Measurements from ENCODE around the gene MAP4K4.

The MAP4K4 gene

DNA sequence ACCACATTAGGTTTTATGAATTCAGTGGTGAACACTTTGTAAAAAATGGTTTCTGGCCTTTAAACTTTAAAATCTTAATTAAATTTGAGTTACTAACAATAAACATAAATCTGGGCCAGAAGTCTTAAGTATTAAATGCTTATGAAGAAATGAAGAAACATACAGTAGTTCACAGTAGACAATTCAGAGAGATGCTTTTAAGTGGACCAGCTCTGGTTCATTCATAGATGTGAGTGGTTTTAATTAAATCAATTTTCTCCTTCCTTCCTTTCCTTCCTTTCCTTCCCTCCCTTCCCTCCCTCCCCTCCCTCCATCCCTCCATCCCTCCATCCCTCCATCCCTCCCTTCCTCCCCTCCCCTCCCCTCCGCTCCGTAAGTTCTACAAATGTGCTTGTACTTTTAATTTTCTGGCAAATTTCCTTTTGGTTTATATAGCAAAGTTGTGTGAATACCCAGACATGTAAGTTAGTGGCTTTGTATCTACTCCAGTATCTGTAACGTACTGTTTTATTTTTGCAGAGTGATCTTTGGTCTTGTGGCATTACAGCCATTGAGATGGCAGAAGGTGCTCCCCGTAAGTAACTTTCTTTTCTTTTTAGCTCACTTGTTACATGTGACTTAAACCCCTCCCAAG, 136.5 kb downstream of the MAP4K4 start:
- DNase-seq = no peak

DNA sequence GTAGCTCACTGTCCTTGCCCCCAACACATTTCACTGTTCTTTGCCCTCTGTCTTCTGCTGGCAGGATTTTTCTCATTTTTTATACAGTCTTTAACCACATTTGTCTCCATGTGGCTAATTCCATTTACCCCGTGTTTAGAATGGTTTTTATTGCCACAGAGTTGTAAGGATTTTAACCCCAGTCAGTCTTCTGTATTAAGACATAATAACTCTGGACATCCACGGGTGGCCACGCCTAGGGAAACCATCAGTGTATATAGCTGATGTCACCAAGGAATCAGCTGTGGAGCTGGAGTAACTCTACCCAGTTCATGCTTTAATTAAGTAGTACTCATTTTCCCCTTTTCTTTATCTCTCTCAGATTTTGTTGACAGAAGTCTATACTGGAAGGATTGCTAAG, 139.8 kb downstream of the MAP4K4 start:
- no peak for DNase-seq

DNA sequence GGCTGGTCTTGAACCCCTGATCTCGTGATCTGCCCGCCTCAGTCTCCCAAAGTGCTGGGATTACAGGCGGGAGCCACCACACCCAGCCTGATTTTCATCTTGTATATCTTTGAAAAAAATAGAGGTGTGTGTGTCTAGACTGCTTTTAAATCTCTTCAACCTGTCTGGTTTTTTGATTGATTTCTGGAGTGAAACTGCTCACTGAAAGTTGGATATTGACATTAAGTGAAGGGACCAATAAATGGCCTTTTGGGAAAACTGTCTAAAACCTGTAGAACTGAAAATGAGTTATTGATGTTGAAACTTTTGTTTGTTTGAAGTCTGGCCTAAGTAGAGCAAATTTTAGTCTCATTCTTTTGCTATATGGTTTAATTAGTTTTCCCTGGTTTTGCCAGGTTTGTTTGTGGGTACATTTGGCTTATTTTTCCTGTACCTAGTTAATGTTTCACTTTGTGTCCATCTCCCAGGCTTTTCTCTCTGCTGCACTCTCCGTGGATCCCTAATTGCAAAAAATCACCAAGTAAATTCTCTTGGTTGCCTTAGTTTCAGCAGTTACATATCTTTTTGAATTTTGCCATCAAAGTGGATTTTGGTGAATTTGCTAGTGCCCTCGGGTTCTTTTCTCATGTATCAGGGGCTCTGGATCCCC, 144.3 kb downstream of the MAP4K4 start:
- DNase-seq = no peak

DNA sequence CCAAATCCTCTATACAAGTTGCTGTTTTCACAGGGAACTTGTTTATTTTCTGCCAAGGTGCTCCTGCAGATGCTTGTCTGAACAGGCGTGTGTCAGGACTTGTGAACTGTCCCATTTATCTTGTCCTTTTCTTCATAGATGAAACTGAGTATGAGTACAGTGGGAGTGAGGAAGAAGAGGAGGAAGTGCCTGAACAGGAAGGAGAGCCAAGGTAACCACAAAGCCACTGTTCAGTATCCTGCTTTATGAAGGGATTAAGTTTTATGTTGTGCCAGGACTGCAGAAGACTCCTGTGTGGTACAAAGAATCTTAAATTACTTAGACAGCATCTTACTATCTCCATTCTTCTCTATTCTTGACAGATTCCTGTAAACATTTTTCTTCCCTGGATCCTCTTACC, 145.0 kb downstream of the MAP4K4 start:
- DNase-seq = no peak

DNA sequence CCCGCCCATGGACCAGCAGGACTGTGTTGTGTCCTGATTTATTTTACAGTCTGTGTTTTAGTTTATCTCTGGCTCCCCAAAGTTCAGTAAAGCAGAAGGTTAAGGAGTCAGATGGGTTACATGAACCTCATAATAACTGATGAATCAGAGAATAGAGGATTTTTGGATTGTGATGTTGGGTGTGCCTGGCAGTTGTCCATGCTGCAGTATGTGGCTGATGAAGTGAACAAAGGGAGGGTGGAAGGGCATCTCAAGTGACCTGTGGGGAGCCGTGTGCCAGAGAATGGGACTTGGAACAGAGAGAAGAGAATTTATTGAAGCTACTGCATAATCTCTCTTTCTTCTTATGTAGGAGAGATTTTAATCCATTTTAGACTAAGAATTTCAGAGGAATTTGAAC, 145.5 kb downstream of the MAP4K4 start:
- DNase-seq = peak in 1 of 56 donors; percentile 21

DNA sequence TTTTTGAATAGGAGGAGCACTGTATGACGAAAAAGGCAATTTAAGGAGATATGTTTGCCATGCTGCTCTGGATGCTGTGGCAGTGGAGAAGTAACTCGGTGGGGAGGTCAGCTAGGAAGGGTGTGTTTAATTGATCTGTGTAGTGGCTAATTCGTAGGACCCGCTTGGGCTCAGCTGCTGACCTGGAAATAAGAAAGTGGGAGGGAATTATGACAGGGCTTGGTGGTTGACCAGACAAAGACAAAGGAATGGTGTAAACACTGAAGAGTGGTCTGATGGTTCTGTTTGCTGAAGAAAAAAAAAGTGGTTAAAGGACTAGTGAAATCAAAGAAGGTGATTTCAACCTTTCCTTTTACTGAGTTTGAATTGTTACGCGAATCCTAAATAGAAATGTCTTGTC, 146.0 kb downstream of the MAP4K4 start:
- no peak for DNase-seq

DNA sequence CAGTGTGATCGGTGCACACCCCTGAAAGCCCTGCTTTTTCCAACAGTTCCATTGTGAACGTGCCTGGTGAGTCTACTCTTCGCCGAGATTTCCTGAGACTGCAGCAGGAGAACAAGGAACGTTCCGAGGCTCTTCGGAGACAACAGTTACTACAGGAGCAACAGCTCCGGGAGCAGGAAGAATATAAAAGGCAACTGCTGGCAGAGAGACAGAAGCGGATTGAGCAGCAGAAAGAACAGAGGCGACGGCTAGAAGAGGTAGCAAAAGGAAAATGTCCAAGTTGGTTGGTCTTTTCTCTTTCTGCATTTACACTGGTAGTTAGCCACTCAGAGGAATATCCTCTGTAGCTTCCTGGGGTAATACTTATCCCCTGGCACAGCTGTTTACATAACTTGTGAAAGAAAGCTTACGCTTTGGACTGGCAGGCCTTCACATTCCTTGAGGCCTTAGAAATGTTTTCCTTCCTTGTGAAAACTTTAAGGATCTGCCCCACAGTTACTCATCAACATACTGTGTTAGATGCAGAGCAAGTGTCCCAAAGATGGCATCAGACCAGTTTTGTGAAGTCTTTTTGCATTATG, 146.6 kb downstream of the MAP4K4 start:
- no peak for DNase-seq

DNA sequence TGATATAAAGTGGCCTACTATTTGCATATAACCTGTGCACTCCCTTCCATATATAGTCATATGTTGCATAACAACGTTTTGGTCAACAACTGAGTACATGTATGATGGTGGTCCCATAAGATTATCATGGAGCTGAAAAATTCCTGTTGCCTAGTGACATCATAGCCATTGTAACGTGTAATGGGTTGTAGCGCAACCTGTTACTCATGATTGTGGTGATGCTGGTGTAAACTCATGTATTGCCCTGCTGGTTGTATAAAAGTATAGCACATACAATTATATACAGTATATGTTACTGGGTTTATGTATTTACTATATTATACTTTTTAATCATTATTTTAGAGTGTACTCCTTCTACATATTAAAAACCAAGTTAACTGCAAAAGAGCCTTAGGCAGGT, 149.5 kb downstream of the MAP4K4 start:
- DNase-seq = no peak

DNA sequence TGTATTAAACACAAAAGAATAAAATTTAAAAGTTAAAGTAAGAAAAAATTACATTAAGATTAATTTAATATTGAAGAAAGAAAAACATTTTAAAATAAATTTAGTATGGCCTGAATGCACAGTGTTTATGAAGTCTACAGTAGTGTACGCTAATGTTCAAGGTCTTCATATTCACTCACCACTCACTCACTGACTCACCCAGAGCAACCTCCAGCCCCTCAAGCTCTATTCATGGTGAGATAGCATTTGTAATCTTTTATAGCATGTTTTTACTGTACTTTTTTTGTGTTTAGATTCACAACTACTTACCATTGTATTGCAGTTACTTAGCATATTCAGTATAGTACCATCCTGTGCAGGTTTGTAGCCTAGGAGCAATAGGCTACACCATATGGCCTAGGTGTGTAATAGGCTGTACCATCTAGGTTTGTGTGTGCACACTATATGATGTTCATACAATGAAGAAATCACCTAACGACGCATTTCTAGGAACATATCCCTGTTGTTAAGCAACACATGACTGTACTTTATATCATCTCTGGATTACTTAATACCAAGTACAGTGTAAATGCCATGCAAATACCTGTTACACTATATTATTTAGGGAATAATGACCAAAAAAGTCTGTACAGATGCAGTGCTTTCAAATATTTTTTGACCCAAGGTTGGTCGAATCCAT, 150.3 kb downstream of the MAP4K4 start:
- no peak for DNase-seq

DNA sequence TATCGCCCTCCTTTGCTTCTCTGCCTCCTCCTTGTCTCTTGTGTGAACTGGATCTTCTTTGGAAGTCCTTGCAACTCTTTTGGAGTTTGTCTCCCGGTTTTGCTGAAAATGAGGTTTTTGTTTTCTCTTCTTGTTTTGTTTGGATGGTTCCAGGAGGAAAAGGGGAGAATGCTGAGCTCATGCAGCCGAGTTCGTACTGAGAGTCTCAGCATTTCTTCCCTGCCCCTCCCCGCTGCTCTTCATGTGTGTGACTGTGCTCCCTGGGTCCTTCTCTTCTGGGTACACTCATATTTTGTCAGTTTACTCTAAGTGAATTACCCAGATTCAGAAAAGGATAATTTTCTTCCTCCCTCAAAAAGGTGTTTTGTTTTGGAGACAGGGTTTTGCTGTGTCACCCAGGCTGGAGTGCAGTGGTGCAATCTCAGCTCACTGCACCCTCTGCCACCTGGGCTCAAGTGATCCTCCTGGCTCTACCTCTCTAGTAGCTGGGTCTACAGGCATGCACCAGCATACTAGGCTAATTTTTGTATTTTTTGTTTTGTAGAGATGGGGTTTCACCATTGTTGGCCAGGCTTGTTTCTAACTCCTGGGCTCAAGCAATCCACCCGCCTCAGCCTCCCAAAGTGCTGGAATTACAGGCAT, 151.4 kb downstream of the MAP4K4 start:
- no peak for DNase-seq

DNA sequence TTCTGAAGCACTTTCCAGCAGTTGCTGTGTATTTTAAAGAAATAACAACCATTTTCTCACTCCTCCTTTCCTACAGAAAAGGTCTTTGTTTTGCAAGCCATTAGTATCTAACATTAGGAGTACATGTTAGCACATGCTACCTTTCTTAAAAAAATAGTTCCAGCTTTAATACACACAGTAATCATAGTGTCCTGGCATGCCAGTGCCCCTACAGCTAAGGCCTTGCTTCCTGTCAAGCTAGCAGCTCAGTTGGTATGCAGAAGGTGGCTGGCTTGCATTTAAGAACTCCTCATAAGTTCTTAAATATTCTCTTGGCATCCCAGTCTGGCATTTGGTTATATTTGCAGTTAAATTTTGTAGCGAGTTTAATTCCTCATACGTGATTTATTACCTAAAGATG, 152.9 kb downstream of the MAP4K4 start:
- no peak for DNase-seq

DNA sequence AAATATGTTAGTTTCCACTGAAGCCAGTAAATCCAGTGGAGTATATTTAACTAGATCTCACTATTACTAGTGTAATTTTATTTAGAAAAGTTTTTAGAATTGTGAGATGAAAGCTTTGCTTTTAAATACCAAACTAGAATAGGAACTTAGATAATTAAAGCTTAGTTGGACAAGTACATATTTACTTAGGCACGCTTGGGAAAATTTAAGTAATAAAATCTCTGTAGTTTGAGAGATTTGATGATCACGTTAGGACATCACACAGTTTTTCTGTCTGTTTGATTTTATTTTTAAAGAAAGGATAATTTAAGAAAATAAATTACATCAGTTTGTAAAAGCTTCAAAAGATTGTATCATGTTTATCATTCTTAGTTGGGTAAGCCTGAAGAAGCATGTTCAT, 153.5 kb downstream of the MAP4K4 start:
- no peak for DNase-seq

DNA sequence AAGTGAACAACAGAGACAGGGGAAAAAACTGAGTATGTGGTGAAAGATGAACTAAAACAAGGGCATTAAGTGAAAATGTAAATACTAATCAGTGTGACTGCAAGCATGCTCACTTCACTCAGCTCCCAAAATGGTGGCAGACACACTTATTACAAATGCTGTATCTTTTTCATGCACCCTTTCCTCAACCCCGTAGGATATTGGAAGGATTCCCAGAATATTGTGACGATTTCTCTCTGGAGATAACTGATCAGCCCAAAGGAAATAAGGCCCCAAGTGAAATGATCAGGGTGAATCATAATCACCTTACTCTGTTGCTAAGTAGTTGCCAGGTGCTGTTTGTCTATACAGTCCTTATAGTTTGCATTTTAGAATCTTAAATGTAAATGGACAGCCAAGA, 155.3 kb downstream of the MAP4K4 start:
- DNase-seq = no peak

DNA sequence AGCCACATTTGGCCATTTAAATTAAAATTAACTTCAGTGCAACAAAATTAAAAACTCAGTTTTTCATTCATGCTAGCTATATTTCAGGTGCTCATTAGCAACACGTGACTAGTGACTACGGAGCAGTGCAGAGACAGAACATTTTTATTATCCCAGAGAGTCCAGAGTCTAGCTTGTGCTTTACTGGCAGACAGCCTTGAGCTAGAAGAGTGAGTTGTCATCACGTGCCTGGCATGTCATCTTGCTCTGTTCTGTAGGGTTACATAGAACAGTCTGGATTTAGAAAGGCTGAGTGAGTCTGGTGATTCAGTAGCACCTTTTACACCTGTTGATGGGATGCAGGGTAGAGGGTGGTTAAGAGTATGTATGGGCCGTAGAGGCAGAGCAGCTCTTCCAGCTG, 157.4 kb downstream of the MAP4K4 start:
- DNase-seq = no peak

DNA sequence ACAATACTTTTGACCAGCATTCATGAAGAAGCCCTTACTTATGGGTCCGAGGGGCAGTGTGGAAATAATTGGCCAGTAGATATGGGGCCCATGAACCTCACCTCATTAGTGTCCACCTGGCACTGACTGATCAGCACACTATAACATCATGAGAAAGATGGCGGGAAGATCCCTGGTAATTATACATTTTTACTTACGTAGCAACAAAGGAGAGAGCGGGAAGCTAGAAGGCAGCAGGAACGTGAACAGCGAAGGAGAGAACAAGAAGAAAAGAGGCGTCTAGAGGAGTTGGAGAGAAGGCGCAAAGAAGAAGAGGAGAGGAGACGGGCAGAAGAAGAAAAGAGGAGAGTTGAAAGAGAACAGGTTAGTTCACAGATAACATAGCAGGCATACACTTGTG, 158.3 kb downstream of the MAP4K4 start:
- no peak for DNase-seq

DNA sequence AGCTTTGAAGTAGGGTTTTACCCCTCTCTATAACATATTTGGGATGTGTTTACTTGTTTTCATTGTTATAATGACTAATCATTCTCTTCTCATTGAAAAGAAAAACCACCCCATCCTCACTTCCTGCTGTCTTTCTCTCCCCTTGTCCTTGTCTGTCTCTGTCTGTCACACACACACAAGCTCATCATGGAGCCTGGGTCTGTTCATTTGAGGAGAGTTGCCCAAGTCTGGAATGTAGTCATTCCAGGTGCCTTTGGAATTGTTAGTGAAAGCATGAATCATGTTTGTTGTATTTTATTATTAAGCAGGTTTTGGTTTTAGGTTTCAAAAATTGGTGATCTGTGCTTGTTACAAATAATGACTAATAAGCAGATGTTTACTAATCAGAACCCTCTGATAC, 160.7 kb downstream of the MAP4K4 start:
- DNase-seq = no peak

DNA sequence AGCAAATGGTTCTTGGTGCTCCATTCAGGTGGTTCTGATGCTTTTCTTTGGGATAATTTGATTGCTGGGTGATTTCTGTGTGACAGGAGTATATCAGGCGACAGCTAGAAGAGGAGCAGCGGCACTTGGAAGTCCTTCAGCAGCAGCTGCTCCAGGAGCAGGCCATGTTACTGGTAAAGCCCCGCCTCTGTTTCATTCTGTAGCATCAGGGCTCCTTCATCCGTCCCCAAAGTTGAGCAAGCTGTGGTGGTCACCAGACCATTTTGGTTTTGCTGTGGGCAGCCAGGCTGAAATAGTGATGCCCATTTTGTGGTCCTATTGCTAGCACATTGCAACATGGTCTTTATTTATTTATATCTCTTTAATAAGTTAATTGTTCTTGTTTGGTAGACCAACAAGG, 161.4 kb downstream of the MAP4K4 start:
- no peak for DNase-seq

DNA sequence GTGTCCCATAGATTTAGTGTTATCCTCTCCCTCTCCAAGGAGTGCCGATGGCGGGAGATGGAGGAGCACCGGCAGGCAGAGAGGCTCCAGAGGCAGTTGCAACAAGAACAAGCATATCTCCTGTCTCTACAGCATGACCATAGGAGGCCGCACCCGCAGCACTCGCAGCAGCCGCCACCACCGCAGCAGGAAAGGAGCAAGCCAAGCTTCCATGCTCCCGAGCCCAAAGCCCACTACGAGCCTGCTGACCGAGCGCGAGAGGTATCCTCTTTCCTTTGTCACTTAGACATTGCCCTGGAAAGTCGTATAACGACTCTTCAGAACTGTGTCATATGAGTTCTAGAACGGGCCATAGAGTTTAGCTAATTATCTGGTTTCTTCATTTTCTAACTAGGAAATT, 162.1 kb downstream of the MAP4K4 start:
- DNase-seq = no peak

DNA sequence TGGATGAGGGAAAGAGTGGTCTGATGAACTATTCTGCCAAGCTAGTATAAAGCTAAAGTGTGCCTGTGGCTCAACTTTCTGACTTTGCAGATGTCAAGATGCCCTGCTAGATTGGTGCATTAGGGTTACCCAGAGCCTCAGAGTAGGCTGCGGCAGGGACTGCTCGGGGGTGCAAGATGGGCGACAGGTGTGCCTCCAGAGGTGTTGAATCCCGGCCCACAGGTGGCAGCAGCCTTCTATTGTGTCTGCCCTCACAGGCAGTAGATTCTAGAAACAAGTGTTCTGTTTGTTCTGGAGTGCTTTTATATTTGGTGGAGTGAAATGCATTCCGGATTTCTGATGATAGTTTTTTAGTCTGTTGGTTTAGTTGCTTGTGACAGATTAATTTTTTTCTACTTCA, 162.7 kb downstream of the MAP4K4 start:
- DNase-seq = no peak

DNA sequence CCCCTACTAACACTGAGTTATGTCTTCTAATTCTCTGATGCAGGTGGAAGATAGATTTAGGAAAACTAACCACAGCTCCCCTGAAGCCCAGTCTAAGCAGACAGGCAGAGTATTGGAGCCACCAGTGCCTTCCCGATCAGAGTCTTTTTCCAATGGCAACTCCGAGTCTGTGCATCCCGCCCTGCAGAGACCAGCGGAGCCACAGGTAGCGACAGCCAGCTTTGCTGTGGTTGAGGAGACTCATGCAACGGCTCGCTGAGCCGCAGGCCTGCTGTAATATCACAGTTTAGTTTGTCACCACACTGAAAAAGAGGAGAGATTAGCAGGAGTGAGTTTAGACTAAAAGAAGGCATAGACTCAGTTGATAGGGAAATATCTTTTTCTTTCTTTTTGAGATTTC, 163.3 kb downstream of the MAP4K4 start:
- DNase-seq = no peak

DNA sequence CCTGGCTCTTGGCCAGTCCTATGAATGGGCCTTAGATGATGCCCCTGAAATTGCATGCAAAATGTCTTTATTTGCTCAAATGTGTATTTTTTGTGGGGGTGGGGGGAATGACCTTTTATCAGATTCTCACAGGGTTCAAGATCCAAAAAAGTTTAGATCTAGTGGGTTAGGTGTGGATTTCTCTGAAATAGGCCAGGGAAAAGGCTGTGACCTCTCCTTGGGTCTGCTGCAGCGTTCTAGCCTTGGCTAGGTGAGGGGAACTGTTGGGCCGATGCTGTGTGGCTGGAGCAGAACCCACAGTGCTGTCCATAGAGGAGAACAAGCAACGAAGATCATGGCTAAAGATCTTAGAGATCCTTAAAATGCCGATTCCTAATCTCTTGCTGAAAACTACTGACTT, 163.9 kb downstream of the MAP4K4 start:
- no peak for DNase-seq

DNA sequence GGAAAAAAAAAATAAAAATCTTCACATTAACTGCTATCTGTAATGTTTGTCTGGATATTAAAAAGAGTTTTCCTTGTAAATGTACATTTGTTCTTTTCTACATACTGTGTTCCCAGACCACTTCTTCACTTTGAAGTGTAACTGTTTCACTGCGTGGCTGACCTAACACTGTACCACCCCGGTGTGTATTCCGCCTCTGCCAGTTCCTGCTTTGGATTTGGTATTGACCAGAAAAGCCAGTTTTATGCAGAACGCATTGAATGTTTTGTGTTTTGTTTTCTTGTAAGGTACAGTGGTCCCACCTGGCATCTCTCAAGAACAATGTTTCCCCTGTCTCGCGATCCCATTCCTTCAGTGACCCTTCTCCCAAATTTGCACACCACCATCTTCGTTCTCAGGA, 166.0 kb downstream of the MAP4K4 start:
- no peak for DNase-seq

Measured in amygdala (tissue), 56 donors.